ENCODE measurements around the gene ADAMTS7.
"Not testable (repeated sequence)": the region's sequence is repeated elsewhere in the genome, so short reads cannot be mapped to it uniquely, and the experiment has no call there.

ADAMTS7 gene

GRCh38 chr15:78767331-78767951 is 43.8 kb downstream of the ADAMTS7 start:
- no peak for TF ChIP-seq CTCF (IDR thresholded peaks at IDR 0.05; ENCODE audit: low read depth, low read length)
- DNase-seq (ENCODE audit: extremely low read depth, low read depth), result no peak

- not testable (repeated sequence) for DNase-seq (ENCODE audit: extremely low read depth, low read depth)
Observed at GRCh38 chr15:78766641-78767071, 44.6 kb downstream of the ADAMTS7 start.

- no peak for DNase-seq (ENCODE audit: extremely low read depth, low read depth)
- TF ChIP-seq CTCF (IDR thresholded peaks at IDR 0.05; ENCODE audit: low read depth, low read length), result no peak
Observed at GRCh38 chr15:78766041-78766440, 45.2 kb downstream of the ADAMTS7 start.

- not testable (repeated sequence) for DNase-seq (ENCODE audit: extremely low read depth, low read depth)
Observed at GRCh38 chr15:78765154-78765860, 46.0 kb downstream of the ADAMTS7 start.

GRCh38 chr15:78764340-78765153 is 46.7 kb downstream of the ADAMTS7 start:
- DNase-seq (ENCODE audit: extremely low read depth, low read depth), result not testable (repeated sequence)

GRCh38 chr15:78763796-78764241 is 47.4 kb downstream of the ADAMTS7 start:
- no peak for DNase-seq (ENCODE audit: extremely low read depth, low read depth)
- no peak for TF ChIP-seq CTCF (IDR thresholded peaks at IDR 0.05; ENCODE audit: low read depth, low read length)

GRCh38 chr15:78762985-78763795 is 48.1 kb downstream of the ADAMTS7 start:
- TF ChIP-seq CTCF (IDR thresholded peaks at IDR 0.05; ENCODE audit: low read depth, low read length), result no peak

GRCh38 chr15:78762386-78762961 is 48.8 kb downstream of the ADAMTS7 start:
- DNase-seq (ENCODE audit: extremely low read depth, low read depth), result not testable (repeated sequence)

More at GRCh38 chr15:78762985-78763795, 48.1 kb downstream of the ADAMTS7 start:
- no peak for DNase-seq (ENCODE audit: extremely low read depth, low read depth)

All from AG09319 (cell line).